GM12874 (cell line): ENCODE data around the gene NKX6-1.

Experiments
- TF ChIP-seq, protein P1 (sequence below): IDR thresholded peaks from 2 replicates; pipeline ENCODE4 v1.5.1; 2011; ENCODE audit warnings: low read depth, mild to moderate bottlenecking, control low read depth, low read length, moderate library complexity; ENCODE audit not compliant: insufficient read depth

The NKX6-1 gene

DNA sequence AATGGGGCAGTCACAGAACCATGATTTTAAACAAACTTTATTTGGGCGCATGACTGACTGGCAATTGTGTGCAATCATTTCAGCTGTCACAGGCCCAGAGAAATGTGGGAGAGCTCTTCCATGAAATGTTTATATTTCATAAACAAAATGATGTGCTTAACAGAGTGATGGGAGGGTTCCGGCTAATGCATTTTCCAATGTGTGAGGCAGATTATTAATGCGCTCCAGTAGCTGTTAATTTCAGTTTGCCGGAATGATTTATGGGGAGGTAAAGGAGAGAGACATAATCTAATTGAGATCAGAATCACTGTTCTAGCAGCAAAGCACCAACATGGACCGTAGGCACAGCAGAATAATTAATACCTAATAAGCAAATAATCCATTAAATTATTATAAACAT lies 55.6 kb downstream of the NKX6-1 start:
- TF ChIP-seq, protein P1, sequence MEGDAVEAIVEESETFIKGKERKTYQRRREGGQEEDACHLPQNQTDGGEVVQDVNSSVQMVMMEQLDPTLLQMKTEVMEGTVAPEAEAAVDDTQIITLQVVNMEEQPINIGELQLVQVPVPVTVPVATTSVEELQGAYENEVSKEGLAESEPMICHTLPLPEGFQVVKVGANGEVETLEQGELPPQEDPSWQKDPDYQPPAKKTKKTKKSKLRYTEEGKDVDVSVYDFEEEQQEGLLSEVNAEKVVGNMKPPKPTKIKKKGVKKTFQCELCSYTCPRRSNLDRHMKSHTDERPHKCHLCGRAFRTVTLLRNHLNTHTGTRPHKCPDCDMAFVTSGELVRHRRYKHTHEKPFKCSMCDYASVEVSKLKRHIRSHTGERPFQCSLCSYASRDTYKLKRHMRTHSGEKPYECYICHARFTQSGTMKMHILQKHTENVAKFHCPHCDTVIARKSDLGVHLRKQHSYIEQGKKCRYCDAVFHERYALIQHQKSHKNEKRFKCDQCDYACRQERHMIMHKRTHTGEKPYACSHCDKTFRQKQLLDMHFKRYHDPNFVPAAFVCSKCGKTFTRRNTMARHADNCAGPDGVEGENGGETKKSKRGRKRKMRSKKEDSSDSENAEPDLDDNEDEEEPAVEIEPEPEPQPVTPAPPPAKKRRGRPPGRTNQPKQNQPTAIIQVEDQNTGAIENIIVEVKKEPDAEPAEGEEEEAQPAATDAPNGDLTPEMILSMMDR: no peak

DNA sequence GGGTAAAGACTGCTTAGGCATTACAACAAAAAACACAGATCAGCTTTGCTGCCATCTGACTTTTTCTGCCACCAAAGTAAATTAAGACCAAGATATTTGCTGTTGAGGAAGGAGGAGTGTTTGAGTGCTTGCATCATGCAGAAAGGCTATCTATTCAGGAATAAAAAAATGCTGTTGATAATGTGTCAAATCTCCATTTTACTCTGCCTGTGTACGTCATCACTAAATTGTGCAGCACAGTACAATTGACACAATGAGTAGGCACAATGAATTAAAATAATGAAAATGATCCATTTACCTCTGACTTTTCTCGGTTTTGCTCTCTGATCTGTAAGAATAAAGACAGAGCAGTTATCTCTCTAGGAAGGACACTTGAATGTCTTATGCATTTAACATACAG lies 56.3 kb downstream of the NKX6-1 start:
- TF ChIP-seq, protein P1: no peak
